Measurements from ENCODE around the gene KCNQ1. TPM values are rescaled to one million over a fixed set of nuclear protein-coding genes. Genes with fewer than 3 reads are reported as not detected.

Gene KCNQ1
- polyA plus RNA-seq, 1 experiment = not detected

GRCh38 chr11:2750101-2750681 is 305.4 kb downstream of the KCNQ1 start:
- peaks cover 29% of the 10 kb centered on the region for H3K27me3 ChIP-seq (ENCODE audit: control insufficient read depth, insufficient read depth, low read length)
- ChIA-PET POLR2A (no interaction called here), CTCF (no interaction called here)
- H3K4me3 ChIP-seq (ENCODE audit: low read depth, low read length) = no peak overlapping the region
- peaks cover 6% of the 10 kb centered on the region; the same call in 1 of the 2 replicates for H3K9me3 ChIP-seq (ENCODE audit: control insufficient read depth, insufficient read depth, low read length)
- TF ChIP-seq CTCF (IDR thresholded peaks at IDR 0.05; ENCODE audit: low read depth, low read length) = no peak
- no peak overlapping the region for H3K27ac ChIP-seq (ENCODE audit: low read depth, low read length)
- no peak for DNase-seq (ENCODE audit: low read depth, low spot score)

GRCh38 chr11:2750682-2751522 is 306.1 kb downstream of the KCNQ1 start:
- no peak for DNase-seq (ENCODE audit: low read depth, low spot score)
- peaks cover 27% of the 10 kb centered on the region for H3K27me3 ChIP-seq (ENCODE audit: control insufficient read depth, insufficient read depth, low read length)
- no peak for TF ChIP-seq CTCF (IDR thresholded peaks at IDR 0.05; ENCODE audit: low read depth, low read length)
- no peak overlapping the region for H3K27ac ChIP-seq (ENCODE audit: low read depth, low read length)
- H3K9me3 ChIP-seq (ENCODE audit: control insufficient read depth, insufficient read depth, low read length) = peaks cover 6% of the 10 kb centered on the region; the same call in 1 of the 2 replicates
- CTCF ChIA-PET = no interaction called here
- POLR2A ChIA-PET = no interaction called here
- no peak overlapping the region for H3K4me3 ChIP-seq (ENCODE audit: low read depth, low read length)

GRCh38 chr11:2751523-2752203 is 306.9 kb downstream of the KCNQ1 start:
- POLR2A ChIA-PET = no interaction called here
- peaks cover 6% of the 10 kb centered on the region; the same call in 1 of the 2 replicates for H3K9me3 ChIP-seq (ENCODE audit: control insufficient read depth, insufficient read depth, low read length)
- no peak for TF ChIP-seq CTCF (IDR thresholded peaks at IDR 0.05; ENCODE audit: low read depth, low read length)
- CTCF ChIA-PET = no interaction called here
- peaks cover 27% of the 10 kb centered on the region for H3K27me3 ChIP-seq (ENCODE audit: control insufficient read depth, insufficient read depth, low read length)
- no peak overlapping the region for H3K4me3 ChIP-seq (ENCODE audit: low read depth, low read length)
- DNase-seq (ENCODE audit: low read depth, low spot score) = no peak
- H3K27ac ChIP-seq (ENCODE audit: low read depth, low read length) = no peak overlapping the region

GRCh38 chr11:2752204-2752770 is 307.5 kb downstream of the KCNQ1 start:
- ChIA-PET POLR2A (no interaction called here), CTCF (no interaction called here)
- H3K27me3 ChIP-seq (ENCODE audit: control insufficient read depth, insufficient read depth, low read length) = peaks cover 27% of the 10 kb centered on the region
- H3K9me3 ChIP-seq (ENCODE audit: control insufficient read depth, insufficient read depth, low read length) = peaks cover 6% of the 10 kb centered on the region; the same call in 1 of the 2 replicates
- no peak overlapping the region for H3K4me3 ChIP-seq (ENCODE audit: low read depth, low read length)
- TF ChIP-seq CTCF (IDR thresholded peaks at IDR 0.05; ENCODE audit: low read depth, low read length) = no peak
- no peak for DNase-seq (ENCODE audit: low read depth, low spot score)
- H3K27ac ChIP-seq (ENCODE audit: low read depth, low read length) = no peak overlapping the region

Measured in AG04450 (cell line).